Epithelial cell of esophagus (primary cell): Measurements from ENCODE around the gene MLLT10.

Experiments
- DNase-seq: peaks from one replicate; pipeline ENCODE4 v3.0.0; 2010; ENCODE audit warnings: low read depth
- H3K4me3 ChIP-seq: 2 replicates; pipeline ENCODE4 v1.5.1; 2011; ENCODE audit warnings: mild to moderate bottlenecking, low read length, control low read depth
- TF ChIP-seq, protein P1 (sequence below): IDR thresholded peaks from 2 replicates; pipeline ENCODE4 v1.5.1; 2011; ENCODE audit warnings: low read depth, mild to moderate bottlenecking, low read length, control low read depth, inconsistent platforms; ENCODE audit not compliant: insufficient read depth; ENCODE audit errors: missing control alignments

Gene MLLT10

DNA sequence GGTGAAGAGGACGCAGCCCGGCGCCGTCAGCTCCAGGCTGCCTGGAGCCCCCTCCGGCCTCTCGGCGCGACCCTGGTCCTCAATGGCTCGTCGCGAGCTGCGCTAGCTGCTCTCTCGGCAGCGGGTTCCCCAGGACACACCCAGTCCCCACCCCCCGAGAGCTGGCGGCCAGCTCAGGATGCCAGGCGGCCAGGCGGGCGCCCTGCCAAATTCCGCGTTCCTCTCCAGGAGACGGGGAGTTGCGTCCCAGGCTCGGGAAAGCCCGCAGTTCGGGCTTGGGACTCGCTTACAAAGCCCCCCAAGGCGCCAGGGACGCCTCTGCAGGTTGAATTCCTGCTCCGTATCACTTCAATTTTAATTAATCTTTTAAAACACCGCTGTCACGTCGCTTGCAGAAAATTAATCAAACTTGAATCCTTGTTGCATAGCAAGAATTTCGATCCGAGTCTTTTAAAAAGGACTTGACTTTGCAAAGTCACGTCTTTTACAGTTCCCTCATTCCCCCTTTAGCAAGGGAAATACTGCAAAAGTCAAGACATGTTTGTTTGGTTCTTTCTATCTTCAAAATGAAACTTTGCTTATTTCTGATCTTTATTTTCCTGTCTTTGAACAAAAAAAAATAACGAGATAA, 36.7 kb upstream of the MLLT10 start:
- TF ChIP-seq, protein P1, sequence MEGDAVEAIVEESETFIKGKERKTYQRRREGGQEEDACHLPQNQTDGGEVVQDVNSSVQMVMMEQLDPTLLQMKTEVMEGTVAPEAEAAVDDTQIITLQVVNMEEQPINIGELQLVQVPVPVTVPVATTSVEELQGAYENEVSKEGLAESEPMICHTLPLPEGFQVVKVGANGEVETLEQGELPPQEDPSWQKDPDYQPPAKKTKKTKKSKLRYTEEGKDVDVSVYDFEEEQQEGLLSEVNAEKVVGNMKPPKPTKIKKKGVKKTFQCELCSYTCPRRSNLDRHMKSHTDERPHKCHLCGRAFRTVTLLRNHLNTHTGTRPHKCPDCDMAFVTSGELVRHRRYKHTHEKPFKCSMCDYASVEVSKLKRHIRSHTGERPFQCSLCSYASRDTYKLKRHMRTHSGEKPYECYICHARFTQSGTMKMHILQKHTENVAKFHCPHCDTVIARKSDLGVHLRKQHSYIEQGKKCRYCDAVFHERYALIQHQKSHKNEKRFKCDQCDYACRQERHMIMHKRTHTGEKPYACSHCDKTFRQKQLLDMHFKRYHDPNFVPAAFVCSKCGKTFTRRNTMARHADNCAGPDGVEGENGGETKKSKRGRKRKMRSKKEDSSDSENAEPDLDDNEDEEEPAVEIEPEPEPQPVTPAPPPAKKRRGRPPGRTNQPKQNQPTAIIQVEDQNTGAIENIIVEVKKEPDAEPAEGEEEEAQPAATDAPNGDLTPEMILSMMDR, result no peak
- peak; percentile 90 for DNase-seq
- peak overlapping the region; percentile 75 for H3K4me3 ChIP-seq

DNA sequence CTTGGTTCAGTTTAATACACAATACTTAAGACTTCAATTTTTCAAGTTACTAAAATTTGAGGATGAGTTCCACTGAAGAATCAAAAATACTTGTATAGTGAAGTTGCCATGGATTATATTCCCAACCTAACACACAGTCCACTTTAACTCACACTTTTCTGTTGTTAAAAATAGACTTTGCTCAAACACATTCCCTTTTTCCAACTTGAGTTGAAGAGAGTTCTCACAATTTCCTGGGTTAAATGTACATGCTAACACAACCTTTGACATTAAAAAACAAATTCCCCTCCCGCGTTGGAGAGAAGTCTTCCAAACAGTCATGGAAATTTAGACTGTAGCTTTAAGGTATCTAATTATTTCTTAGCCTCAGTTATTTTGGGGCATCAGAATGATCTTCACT, 35.7 kb upstream of the MLLT10 start:
- H3K4me3 ChIP-seq, result no peak overlapping the region
- no peak for DNase-seq
- TF ChIP-seq, protein P1, result no peak

DNA sequence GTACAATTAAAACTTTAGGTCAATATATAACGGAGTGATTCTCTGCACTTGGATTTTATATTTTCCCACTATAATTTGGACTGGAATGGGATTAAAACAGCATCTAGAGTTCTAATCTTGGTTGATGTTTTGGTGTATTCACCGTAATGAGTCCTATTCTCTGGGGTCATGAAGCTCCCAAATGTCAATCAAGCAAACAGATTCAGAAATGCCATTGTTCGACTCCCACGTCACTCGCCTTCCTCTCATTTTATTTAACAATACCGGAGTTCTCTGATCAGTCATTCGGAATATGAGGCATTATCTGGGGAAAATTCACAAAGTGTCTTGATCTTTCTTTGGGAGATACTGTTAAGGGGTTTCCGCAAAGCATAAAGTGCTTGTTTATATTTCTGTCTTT, 35.0 kb upstream of the MLLT10 start:
- TF ChIP-seq, protein P1, result no peak
- DNase-seq, result no peak
- H3K4me3 ChIP-seq, result no peak overlapping the region

DNA sequence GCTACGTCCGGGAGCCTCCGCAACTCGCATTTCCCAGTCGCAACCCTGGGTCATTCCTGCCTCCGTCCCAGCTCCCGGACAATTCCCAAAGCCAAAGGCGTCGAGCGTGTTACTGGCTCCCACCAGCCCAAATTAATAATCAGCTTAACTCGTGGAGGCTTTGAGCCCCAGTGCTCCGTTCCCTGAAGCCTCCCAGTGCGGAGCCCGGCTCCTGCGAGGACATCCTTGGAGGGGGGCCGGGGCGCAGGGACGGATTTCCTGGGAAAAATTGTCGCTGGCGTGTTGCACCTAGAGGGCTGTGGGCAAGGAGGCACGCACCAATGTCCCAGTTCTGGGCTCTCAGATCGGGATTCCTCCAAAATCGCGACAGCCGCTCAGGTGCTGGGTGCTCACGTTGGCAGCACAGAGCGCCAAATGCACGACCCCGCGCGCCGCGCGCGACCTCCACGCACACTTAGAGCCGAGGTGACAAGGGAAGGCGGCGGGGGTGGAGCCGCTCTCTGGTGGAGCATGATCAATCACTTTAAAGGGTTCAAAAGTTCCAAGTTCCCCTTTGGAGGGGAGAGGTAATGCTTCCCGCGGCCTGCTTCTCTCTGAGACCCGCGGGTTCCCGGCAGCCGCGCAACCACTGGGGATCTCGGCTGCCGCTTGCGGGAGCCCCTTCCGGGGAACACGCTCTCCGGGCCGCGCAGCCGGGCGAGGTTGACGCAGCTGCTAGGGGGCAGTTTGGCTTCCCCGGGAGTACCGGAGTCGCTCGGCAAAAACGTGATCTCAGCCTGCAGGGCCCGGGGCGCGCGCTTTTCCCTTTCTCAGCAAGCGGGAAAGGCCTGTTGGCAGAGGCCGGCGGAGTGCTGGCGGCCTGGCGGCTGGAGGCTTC, 34.1 kb upstream of the MLLT10 start:
- DNase-seq, result no peak
- no peak overlapping the region for H3K4me3 ChIP-seq
- TF ChIP-seq, protein P1, result no peak

DNA sequence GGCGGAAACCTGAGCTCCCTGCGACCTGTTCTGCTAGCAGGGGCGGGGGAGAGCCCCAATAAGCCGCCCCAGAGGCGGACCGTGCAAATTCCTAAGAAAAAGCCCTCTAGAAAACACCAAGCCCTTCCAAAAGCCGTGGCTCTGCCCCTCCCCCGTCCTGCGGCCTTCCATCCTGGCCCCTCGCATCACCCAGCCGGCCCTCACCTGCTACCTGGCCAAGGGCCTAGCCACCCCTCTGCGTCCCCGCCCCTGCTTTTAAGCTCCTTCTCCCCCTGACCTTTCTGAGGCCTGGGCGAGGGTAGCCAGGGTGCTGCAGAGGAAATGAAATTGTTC, 33.5 kb upstream of the MLLT10 start:
- no peak for DNase-seq
- no peak overlapping the region for H3K4me3 ChIP-seq
- TF ChIP-seq, protein P1, result no peak

DNA sequence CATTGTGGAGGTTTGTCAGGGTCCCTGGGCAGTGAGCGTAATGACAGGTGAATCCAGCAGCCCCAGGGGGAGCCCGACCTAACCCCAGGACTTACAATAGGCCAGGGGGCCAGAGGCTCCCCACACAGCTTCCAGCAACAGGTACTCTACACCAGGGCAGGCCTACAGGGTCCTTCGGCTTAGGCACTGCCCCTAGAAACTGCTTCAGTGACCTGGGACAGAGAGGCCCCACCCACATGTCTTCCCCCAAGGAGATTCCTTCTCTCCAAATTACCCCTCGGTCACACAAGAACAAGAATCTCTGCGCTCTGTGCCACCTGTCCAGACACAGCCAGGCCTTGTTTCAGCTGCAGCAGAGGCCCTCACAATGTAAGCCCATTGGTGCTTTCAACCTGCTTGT, 32.9 kb upstream of the MLLT10 start:
- H3K4me3 ChIP-seq, result no peak overlapping the region
- no peak for DNase-seq
- TF ChIP-seq, protein P1, result no peak
